ENCODE results near the gene SLC12A6.

DNA sequence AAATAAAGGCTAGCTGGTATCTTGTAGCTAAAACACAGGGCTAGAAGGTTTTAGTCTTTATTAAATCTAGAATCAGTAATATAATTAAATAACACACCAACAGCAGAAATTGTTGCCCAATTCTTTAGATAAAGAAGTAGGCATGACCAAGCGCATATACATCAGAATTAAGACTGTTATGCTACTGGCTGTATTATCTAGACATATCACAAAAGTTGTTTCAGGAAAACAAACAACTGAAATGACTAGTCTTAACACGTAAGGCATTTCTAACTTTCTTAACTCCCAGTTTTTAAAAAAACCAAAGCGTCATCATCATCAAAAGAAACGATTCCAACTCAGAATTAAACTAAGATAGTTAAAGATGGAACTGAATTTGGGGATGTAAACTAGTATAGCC is 57.4 kb downstream of the SLC12A6 start:
- TF ChIP-seq, protein P1, sequence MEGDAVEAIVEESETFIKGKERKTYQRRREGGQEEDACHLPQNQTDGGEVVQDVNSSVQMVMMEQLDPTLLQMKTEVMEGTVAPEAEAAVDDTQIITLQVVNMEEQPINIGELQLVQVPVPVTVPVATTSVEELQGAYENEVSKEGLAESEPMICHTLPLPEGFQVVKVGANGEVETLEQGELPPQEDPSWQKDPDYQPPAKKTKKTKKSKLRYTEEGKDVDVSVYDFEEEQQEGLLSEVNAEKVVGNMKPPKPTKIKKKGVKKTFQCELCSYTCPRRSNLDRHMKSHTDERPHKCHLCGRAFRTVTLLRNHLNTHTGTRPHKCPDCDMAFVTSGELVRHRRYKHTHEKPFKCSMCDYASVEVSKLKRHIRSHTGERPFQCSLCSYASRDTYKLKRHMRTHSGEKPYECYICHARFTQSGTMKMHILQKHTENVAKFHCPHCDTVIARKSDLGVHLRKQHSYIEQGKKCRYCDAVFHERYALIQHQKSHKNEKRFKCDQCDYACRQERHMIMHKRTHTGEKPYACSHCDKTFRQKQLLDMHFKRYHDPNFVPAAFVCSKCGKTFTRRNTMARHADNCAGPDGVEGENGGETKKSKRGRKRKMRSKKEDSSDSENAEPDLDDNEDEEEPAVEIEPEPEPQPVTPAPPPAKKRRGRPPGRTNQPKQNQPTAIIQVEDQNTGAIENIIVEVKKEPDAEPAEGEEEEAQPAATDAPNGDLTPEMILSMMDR (conservative IDR thresholded peaks at IDR 0.05; ENCODE audit: low read length): no peak
- no peak for TF ChIP-seq EZH2phosphoT487 (IDR thresholded peaks at IDR 0.05; ENCODE audit: borderline replicate concordance, low read depth, low read length)
